Neural cell (in vitro differentiated cells): ENCODE data around the gene PTPN3.

ENCODE experiments used
- CTCF ChIP-seq: fragments of 450-650 bp; IDR thresholded peaks from 2 replicates; pipeline ENCODE4 v1.5.1; 2014; ENCODE audit warnings: antibody characterized with exemption, mild to moderate bottlenecking, moderate library complexity; ENCODE audit not compliant: poor library complexity, severe bottlenecking
- EZH2 ChIP-seq: fragments of 200-600, 300-800 bp; shearing (Covaris generic), sonication (generic); IDR thresholded peaks from 2 replicates; pipeline ENCODE4 v1.6.1; 2014; ENCODE audit warnings: antibody characterized with exemption, low read length, borderline replicate concordance, mild to moderate bottlenecking; ENCODE audit not compliant: insufficient read depth, poor library complexity, severe bottlenecking
- REST ChIP-seq: IDR thresholded peaks from 2 replicates; pipeline ENCODE4 v1.6.1; 2012; ENCODE audit warnings: borderline replicate concordance
- SMC3 ChIP-seq: fragments of 450-650 bp; conservative IDR thresholded peaks from 2 replicates; pipeline ENCODE4 v1.6.1; 2014; ENCODE audit warnings: antibody characterized with exemption, mild to moderate bottlenecking, moderate library complexity; ENCODE audit not compliant: poor library complexity

- TF ChIP-seq REST (no peak), CTCF (no peak), SMC3 (no peak), EZH2 (no peak)
Measured at GRCh38 chr9:109460576-109460975, 37.5 kb downstream of the PTPN3 start.
